GM23338 (cell line): Measurements from ENCODE around the gene NLK. TPM values are rescaled to one million over a fixed set of nuclear protein-coding genes. Genes with fewer than 3 reads are reported as not detected.

Experiments used
- ATAC-seq: fragments of 200-7000 bp; cut with Tn5 transposase; 3 replicates; pipeline ENCODE4 v1.9.1; 2020
- DNase-seq: peaks from one replicate; pipeline ENCODE4 v3.0.0-alpha.2; 2015; ENCODE audit warnings: low spot score
- H2AFZ ChIP-seq: fragments of 200-600 bp; sonication (generic); 2 replicates; pipeline ENCODE4 v1.8.0; 2016; ENCODE audit warnings: antibody characterized with exemption, mild to moderate bottlenecking, moderate library complexity
- H3F3A ChIP-seq: fragments of 200-600 bp; sonication (generic); replicated peaks from 2 replicates; pipeline ENCODE4 v1.8.0; 2017; ENCODE audit warnings: antibody characterized with exemption, mixed run types, low read depth
- H3K27ac ChIP-seq: fragments of 200-600 bp; sonication (generic); 2 replicates; pipeline ENCODE4 v1.6.1; 2016; ENCODE audit warnings: low read depth
- H3K27me3 ChIP-seq: fragments of 200-600 bp; sonication (generic); 2 replicates; pipeline ENCODE4 v1.8.0; 2016; ENCODE audit warnings: mild to moderate bottlenecking, mixed run types, moderate library complexity; ENCODE audit not compliant: insufficient read depth
- H3K36me3 ChIP-seq: fragments of 200-600 bp; sonication (generic); 2 replicates; pipeline ENCODE4 v1.8.0; 2016; ENCODE audit warnings: mild to moderate bottlenecking; ENCODE audit not compliant: insufficient read depth
- H3K4me1 ChIP-seq: fragments of 200-600 bp; sonication (generic); 2 replicates; pipeline ENCODE4 v1.8.0; 2016; ENCODE audit warnings: mild to moderate bottlenecking, moderate library complexity; ENCODE audit not compliant: insufficient read depth
- H3K4me2 ChIP-seq: fragments of 200-600 bp; sonication (generic); 2 replicates; pipeline ENCODE4 v1.7.1; 2017; ENCODE audit warnings: mixed run types
- H3K4me3 ChIP-seq: fragments of 200-600 bp; sonication (generic); 2 replicates; pipeline ENCODE4 v1.6.1; 2016; ENCODE audit warnings: mixed run types
- H3K79me2 ChIP-seq: fragments of 200-600 bp; sonication (generic); replicated peaks from 2 replicates; pipeline ENCODE4 v1.8.0; 2017; ENCODE audit warnings: mild to moderate bottlenecking; ENCODE audit not compliant: insufficient read depth
- H3K9me2 ChIP-seq: fragments of 200-600 bp; sonication (generic); 2 replicates; pipeline ENCODE4 v1.8.0; 2017; ENCODE audit not compliant: insufficient read depth
- H4K20me1 ChIP-seq: fragments of 200-600 bp; sonication (generic); replicated peaks from 2 replicates; pipeline ENCODE4 v1.8.0; 2017; ENCODE audit warnings: mild to moderate bottlenecking; ENCODE audit not compliant: insufficient read depth
- H3K27ac Mint-ChIP-seq: 2 replicates; pipeline ENCODE4 v1.8.0; 2020; ENCODE audit warnings: inconsistent platforms, mild to moderate bottlenecking, moderate library complexity, mixed read lengths
- H3K27me3 Mint-ChIP-seq: 3 replicates; pipeline ENCODE4 v1.8.0; 2022; ENCODE audit warnings: low read depth, mild to moderate bottlenecking, moderate library complexity, mixed read lengths, inconsistent platforms; ENCODE audit not compliant: insufficient read depth, poor library complexity
- H3K36me3 Mint-ChIP-seq: 3 replicates; pipeline ENCODE4 v1.8.0; 2021; ENCODE audit warnings: low read depth, mild to moderate bottlenecking, inconsistent platforms, moderate library complexity, mixed read lengths
- H3K4me1 Mint-ChIP-seq: 3 replicates; pipeline ENCODE4 v1.8.0; 2020; ENCODE audit warnings: mild to moderate bottlenecking, inconsistent platforms, mixed read lengths
- H3K4me3 Mint-ChIP-seq: 3 replicates; pipeline ENCODE4 v1.8.0; 2021; ENCODE audit warnings: moderate library complexity, mild to moderate bottlenecking, inconsistent platforms, mixed read lengths
- H3K9me3 Mint-ChIP-seq: 3 replicates; pipeline ENCODE4 v1.8.0; 2020; ENCODE audit warnings: moderate library complexity, mild to moderate bottlenecking, inconsistent platforms, mixed read lengths
- EZH2phosphoT487 ChIP-seq: fragments of 200-600 bp; sonication (generic); IDR thresholded peaks from one replicate; pipeline ENCODE4 v1.8.1; 2018; ENCODE audit warnings: antibody characterized with exemption; ENCODE audit not compliant: unreplicated experiment
- JUNB ChIP-seq: IDR thresholded peaks from one replicate; pipeline ENCODE4 v1.6.1; 2016; ENCODE audit warnings: antibody characterized with exemption; ENCODE audit not compliant: unreplicated experiment
- POLR2AphosphoS5 ChIP-seq: IDR thresholded peaks from 2 replicates; pipeline ENCODE4 v1.6.1; 2016; ENCODE audit warnings: antibody characterized with exemption, low read depth
- STAT1 ChIP-seq: IDR thresholded peaks from one replicate; pipeline ENCODE4 v1.6.1; 2016; ENCODE audit warnings: antibody characterized with exemption; ENCODE audit not compliant: unreplicated experiment
- ZNF114 ChIP-seq: fragments of 250-450 bp; sonication (Bioruptor Pico); IDR thresholded peaks from 2 replicates; pipeline ENCODE4 v1.5.0; 2020; ENCODE audit warnings: mild to moderate bottlenecking, moderate library complexity
- ZNF331 ChIP-seq: fragments of 250-450 bp; sonication (Bioruptor Pico); IDR thresholded peaks from 2 replicates; pipeline ENCODE4 v1.5.0; 2020; ENCODE audit warnings: low read depth, mild to moderate bottlenecking, moderate library complexity
- polyA plus RNA-seq: library from polyadenylated mRNA; unstranded; fragments of >200 nt; fragmentation: Nextera tagmentation; extraction: Ambion mirVana; gene quantifications from 2 replicates; pipeline ENCODE4 v1.2.1, GENCODE V29; 2016
- total RNA-seq: library from RNA; depleted of rRNA; stranded (reverse); fragments of >200 nt; shearing (Covaris generic); gene quantifications from 2 replicates; pipeline ENCODE4 v1.2.3, GENCODE V29; 2014
- TF ChIP-seq, protein P1 (sequence below): fragments of 250-450 bp; sonication (Bioruptor Pico); IDR thresholded peaks from 2 replicates; pipeline ENCODE4 v1.5.0; 2020; ENCODE audit warnings: mild to moderate bottlenecking, moderate library complexity

NLK gene
- total and polyA plus RNA-seq, 2 experiments from 2014 or later, result 34.7 to 78.5 TPM

DNA sequence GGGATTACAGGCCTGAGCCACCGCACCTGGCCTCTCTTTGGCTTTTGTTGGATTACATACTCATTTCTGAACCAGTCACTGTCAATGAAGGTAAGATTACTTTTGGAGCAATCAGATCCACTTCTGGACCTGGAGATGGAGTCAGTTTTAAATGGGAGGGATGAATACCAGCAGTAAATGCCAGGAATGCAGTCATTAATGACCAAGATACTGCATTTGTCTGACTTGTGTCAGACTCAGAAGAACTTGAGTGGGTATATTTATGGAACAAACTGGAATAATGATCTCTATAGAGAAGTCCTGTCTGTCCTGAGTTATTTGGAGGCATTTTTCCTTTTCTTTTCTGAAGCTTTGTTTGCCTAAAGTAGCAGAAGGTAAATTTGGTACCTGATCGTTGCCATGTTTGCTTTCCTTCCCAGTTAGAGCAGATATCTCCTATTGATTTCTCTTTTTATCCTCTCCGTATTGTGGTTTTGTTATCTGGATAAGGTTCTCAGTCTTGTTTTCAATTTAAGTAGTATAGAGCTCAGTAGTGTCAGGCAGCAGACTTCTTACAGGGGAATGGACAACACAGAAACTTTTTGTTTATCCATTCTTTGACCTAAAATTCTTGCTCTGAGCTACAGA is 10.7 kb downstream of the NLK start:
- Histone ChIP-seq H3K9me2 (no peaks in the 10 kb centered on the region), H3K4me2 (peak overlapping the region; percentile 63), H3K4me1 (peaks cover 84% of the 10 kb centered on the region), H3K36me3 (no peaks in the 10 kb centered on the region), H4K20me1 (peaks cover 36% of the 10 kb centered on the region), H3K4me3 (peak overlapping the region; percentile 31), H3K27me3 (no peaks in the 10 kb centered on the region), H3K79me2 (peaks cover 100% of the 10 kb centered on the region), H2AFZ (no peak overlapping the region), H3F3A (no peaks in the 10 kb centered on the region), H3K27ac (peak overlapping the region; percentile 63)
- no peaks in the 10 kb centered on the region for H3K9me3 Mint-ChIP-seq
- H3K27ac Mint-ChIP-seq, result peak overlapping the region; percentile 90
- no peak for TF ChIP-seq EZH2phosphoT487
- no peak for TF ChIP-seq ZNF114
- TF ChIP-seq ZNF331, result no peak
- TF ChIP-seq STAT1, result no peak
- TF ChIP-seq, protein P1, sequence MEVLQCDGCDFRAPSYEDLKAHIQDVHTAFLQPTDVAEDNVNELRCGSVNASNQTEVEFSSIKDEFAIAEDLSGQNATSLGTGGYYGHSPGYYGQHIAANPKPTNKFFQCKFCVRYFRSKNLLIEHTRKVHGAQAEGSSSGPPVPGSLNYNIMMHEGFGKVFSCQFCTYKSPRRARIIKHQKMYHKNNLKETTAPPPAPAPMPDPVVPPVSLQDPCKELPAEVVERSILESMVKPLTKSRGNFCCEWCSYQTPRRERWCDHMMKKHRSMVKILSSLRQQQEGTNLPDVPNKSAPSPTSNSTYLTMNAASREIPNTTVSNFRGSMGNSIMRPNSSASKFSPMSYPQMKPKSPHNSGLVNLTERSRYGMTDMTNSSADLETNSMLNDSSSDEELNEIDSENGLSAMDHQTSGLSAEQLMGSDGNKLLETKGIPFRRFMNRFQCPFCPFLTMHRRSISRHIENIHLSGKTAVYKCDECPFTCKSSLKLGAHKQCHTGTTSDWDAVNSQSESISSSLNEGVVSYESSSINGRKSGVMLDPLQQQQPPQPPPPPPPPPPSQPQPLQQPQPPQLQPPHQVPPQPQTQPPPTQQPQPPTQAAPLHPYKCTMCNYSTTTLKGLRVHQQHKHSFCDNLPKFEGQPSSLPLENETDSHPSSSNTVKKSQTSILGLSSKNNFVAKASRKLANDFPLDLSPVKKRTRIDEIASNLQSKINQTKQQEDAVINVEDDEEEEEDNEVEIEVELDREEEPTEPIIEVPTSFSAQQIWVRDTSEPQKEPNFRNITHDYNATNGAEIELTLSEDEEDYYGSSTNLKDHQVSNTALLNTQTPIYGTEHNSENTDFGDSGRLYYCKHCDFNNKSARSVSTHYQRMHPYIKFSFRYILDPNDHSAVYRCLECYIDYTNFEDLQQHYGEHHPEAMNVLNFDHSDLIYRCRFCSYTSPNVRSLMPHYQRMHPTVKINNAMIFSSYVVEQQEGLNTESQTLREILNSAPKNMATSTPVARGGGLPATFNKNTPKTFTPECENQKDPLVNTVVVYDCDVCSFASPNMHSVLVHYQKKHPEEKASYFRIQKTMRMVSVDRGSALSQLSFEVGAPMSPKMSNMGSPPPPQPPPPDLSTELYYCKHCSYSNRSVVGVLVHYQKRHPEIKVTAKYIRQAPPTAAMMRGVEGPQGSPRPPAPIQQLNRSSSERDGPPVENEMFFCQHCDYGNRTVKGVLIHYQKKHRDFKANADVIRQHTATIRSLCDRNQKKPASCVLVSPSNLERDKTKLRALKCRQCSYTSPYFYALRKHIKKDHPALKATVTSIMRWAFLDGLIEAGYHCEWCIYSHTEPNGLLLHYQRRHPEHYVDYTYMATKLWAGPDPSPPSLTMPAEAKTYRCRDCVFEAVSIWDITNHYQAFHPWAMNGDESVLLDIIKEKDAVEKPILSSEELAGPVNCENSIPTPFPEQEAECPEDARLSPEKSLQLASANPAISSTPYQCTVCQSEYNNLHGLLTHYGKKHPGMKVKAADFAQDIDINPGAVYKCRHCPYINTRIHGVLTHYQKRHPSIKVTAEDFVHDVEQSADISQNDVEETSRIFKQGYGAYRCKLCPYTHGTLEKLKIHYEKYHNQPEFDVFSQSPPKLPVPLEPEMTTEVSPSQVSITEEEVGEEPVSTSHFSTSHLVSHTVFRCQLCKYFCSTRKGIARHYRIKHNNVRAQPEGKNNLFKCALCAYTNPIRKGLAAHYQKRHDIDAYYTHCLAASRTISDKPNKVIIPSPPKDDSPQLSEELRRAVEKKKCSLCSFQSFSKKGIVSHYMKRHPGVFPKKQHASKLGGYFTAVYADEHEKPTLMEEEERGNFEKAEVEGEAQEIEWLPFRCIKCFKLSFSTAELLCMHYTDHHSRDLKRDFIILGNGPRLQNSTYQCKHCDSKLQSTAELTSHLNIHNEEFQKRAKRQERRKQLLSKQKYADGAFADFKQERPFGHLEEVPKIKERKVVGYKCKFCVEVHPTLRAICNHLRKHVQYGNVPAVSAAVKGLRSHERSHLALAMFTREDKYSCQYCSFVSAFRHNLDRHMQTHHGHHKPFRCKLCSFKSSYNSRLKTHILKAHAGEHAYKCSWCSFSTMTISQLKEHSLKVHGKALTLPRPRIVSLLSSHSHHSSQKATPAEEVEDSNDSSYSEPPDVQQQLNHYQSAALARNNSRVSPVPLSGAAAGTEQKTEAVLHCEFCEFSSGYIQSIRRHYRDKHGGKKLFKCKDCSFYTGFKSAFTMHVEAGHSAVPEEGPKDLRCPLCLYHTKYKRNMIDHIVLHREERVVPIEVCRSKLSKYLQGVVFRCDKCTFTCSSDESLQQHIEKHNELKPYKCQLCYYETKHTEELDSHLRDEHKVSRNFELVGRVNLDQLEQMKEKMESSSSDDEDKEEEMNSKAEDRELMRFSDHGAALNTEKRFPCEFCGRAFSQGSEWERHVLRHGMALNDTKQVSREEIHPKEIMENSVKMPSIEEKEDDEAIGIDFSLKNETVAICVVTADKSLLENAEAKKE (CRISPR knock-in tag), result no peak
- peaks cover 78% of the 10 kb centered on the region for H3K4me1 Mint-ChIP-seq
- H3K27me3 Mint-ChIP-seq, result no peaks in the 10 kb centered on the region
- H3K4me3 Mint-ChIP-seq, result peak overlapping the region; percentile 1; the same call in 1 of the 3 replicates
- DNase-seq (no peak), ATAC-seq (no peak)
- H3K36me3 Mint-ChIP-seq, result no peaks in the 10 kb centered on the region

DNA sequence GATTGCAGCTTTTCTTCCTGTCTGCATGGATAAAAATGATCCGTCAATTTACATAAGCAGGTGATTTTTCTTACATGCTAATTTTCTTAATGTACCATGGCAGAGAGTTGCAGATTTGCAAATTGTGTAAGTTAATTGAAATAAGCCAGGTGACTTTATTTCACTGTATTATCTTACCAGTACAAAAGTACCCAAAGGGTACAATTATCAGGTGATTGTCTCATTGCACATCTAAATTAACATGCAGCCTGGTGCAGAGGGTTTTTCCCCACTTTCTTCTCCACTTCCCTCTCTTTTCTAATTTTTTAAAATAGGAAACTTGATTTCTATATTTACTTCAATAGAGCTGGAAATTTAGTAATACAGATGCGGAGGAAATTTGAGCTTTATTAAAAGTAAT is 11.2 kb downstream of the NLK start:
- Mint-ChIP-seq H3K27me3 (peaks cover 1% of the 10 kb centered on the region), H3K36me3 (no peaks in the 10 kb centered on the region), H3K27ac (peak overlapping the region; percentile 80; the same call in 1 of the 2 replicates), H3K9me3 (no peaks in the 10 kb centered on the region), H3K4me1 (peaks cover 75% of the 10 kb centered on the region), H3K4me3 (0 out of 3 replicates have a peak overlapping the region, but pooled peaks have one; percentile 1)
- H3K4me1 ChIP-seq, result peaks cover 84% of the 10 kb centered on the region
- no peaks in the 10 kb centered on the region for H3K36me3 ChIP-seq
- H3K4me2 ChIP-seq, result peak overlapping the region; percentile 63
- no peak for ATAC-seq
- H3F3A ChIP-seq, result no peaks in the 10 kb centered on the region
- H3K27ac ChIP-seq, result peak overlapping the region; percentile 63
- DNase-seq, result no peak
- H4K20me1 ChIP-seq, result peaks cover 39% of the 10 kb centered on the region
- H3K79me2 ChIP-seq, result peaks cover 100% of the 10 kb centered on the region
- H3K4me3 ChIP-seq, result peak overlapping the region; percentile 31
- no peaks in the 10 kb centered on the region for H3K9me2 ChIP-seq
- H3K27me3 ChIP-seq, result no peaks in the 10 kb centered on the region
- H2AFZ ChIP-seq, result no peak overlapping the region
- TF ChIP-seq ZNF114 (no peak), POLR2AphosphoS5 (no peak), STAT1 (no peak), JUNB (no peak)
